HG02678 (cell line): Measurements from ENCODE around the gene CRTC2.
"Not testable (repeated sequence)": the region's sequence is repeated elsewhere in the genome, so short reads cannot be mapped to it uniquely, and the experiment has no call there.

ENCODE experiments used
- ATAC-seq: cut with Tn5 transposase; IDR thresholded peaks from one replicate; pipeline ENCODE4 v1.9.1; 2021; ENCODE audit warnings: mild to moderate bottlenecking, moderate library complexity; ENCODE audit not compliant: unreplicated experiment

Gene CRTC2

GRCh38 chr1:153929981-153930948 lies 28.1 kb downstream of the CRTC2 start:
- ATAC-seq: no peak

- no peak for ATAC-seq
Measured at GRCh38 chr1:153929426-153929825, 29.0 kb downstream of the CRTC2 start.

- ATAC-seq: no peak
Measured at GRCh38 chr1:153928791-153929341, 29.5 kb downstream of the CRTC2 start.

- no peak for ATAC-seq
Measured at GRCh38 chr1:153928245-153928644, 30.2 kb downstream of the CRTC2 start.

GRCh38 chr1:153926405-153926804 lies 32.0 kb downstream of the CRTC2 start:
- no peak for ATAC-seq

- peak; percentile 94 for ATAC-seq
Measured at GRCh38 chr1:153922972-153923925, 35.2 kb downstream of the CRTC2 start, which contains the start of gene GATAD2B. TSS of gene GATAD2B (minus strand) at chr1:153922972. CDS start at chr1:153828347, 94,625 bp downstream.

GRCh38 chr1:153922076-153922971 lies 36.1 kb downstream of the CRTC2 start:
- peak; percentile 34 for ATAC-seq

- ATAC-seq: no peak
Measured at GRCh38 chr1:153921803-153922075, 36.7 kb downstream of the CRTC2 start.

- ATAC-seq: no peak
Measured at GRCh38 chr1:153921080-153921802, 37.2 kb downstream of the CRTC2 start.

GRCh38 chr1:153919876-153920852 lies 38.2 kb downstream of the CRTC2 start:
- ATAC-seq: no peak

GRCh38 chr1:153916297-153916696 lies 42.1 kb downstream of the CRTC2 start:
- no peak for ATAC-seq

- no peak for ATAC-seq
Measured at GRCh38 chr1:153912349-153912748, 46.1 kb downstream of the CRTC2 start.

- not testable (repeated sequence) for ATAC-seq
Measured at GRCh38 chr1:153910560-153910959, 47.9 kb downstream of the CRTC2 start.

GRCh38 chr1:153908071-153908470 lies 50.3 kb downstream of the CRTC2 start:
- no peak for ATAC-seq

GRCh38 chr1:153907134-153907533 lies 51.3 kb downstream of the CRTC2 start:
- ATAC-seq: no peak

- ATAC-seq: no peak
Measured at GRCh38 chr1:153906396-153906795, 52.0 kb downstream of the CRTC2 start.

GRCh38 chr1:153905908-153906307 lies 52.5 kb downstream of the CRTC2 start:
- not testable (repeated sequence) for ATAC-seq

- ATAC-seq: no peak
Measured at GRCh38 chr1:153903841-153904455, 54.5 kb downstream of the CRTC2 start.
